ENCODE data around the gene HUNK.
"Not testable (repeated sequence)": the region's sequence is repeated elsewhere in the genome, so short reads cannot be mapped to it uniquely, and the experiment has no call there.

HUNK gene

DNA sequence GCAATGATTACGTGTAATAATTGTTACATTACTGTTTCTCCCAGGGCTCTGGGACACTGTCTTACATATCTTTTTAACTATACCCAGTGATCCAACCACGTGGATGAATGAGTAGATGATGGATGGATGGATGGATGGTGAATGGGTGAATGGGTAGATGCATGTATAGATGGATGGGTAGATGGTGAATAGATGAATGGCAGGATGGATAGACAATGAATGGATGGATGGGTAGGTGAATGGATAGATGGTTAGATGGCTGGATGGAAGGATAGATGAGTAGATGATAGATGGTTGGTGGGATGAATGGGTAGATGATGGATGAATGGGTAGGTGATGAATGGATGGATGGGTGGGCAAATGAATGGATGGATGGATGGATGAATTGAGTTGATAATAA is 135.9 kb downstream of the HUNK start:
- DNase-seq = no peak

DNA sequence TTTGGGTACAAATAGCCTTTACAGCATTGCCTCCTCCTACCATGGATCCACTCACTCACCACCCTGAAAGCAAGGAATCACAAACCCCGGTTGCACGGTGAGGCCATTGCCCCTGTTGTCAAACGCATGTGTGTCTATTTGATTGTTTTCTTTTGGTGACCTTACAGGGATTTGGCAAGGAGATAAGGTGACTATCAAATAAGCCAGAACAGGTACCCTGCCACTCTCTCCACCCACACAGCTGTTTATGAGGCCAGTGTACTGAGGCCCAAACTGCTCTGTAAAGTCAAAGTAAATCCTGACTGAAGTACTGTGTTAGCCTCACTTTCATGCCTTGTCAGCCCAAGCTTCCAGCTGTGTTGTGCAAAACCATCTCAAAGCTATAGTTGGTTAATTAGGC is 136.4 kb downstream of the HUNK start:
- no peak for DNase-seq

DNA sequence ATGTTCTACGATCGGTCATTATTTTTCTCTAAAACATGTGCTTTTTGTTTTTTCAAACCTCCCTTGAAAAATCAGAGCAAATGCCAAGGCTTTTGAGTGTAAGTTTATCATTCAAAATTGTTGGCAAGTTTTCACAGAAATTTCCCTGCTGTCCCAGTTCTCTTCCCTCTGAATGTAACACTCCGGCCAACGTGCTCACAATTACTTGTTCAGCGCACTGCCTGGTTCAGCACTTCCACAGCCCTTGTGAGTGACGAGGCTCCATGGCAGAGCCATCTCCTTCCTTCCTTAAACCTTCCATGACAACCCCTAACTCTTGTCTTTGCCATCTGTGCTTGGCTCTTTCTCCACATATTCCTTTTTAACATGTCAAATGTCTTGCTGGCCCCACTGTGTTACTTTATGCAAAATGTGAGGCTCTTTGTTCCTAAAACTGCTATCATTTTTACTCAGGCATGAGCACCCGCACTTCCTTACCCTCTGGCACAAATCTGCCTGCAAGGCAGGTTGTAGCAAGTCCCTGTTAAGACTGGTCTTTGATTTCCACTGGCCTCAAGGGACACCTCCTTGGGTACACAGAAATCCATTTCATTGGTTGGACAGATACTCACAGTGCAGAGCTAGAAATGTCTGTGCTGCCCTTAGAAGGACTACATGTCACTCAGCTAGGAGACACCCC is 142.8 kb downstream of the HUNK start:
- DNase-seq = no peak

DNA sequence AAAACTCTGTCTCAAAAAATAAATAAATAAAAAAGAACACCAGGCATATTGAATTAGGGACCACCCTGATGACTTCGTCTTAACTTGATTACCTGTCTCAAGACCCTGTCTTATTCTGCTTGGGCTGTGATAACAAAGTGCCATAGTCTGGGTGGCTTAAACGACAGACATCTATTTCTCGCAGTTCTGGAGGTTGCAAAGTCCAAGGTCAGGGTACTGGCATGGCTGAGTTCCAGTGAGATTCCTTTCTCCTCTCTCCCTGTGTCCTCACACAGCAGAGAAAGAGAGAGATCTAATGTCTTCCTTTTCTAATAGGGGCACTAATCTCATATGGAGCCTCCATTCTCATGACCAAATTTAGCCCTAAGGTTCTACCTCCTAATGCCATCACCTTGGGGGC is 145.6 kb downstream of the HUNK start:
- DNase-seq = no peak

DNA sequence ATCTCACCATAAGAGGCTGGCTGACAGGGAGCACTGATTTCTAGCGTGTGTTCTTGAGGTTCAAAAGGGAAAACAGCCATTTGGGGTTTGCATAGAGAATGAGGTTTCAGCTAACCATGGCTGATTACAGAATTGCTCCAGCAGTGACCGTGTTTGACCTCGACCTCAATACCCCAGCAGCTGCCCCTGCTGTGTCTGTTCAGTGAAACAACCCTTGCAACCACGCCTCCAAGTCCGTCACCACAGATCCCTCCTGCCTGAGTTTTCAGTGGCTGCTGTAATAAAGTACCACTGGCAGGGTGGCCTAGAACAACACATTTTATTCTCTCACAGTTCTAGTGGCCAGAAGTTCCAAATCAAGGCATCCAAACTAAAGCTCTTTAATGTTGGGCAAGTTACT is 147.7 kb downstream of the HUNK start:
- DNase-seq = no peak

DNA sequence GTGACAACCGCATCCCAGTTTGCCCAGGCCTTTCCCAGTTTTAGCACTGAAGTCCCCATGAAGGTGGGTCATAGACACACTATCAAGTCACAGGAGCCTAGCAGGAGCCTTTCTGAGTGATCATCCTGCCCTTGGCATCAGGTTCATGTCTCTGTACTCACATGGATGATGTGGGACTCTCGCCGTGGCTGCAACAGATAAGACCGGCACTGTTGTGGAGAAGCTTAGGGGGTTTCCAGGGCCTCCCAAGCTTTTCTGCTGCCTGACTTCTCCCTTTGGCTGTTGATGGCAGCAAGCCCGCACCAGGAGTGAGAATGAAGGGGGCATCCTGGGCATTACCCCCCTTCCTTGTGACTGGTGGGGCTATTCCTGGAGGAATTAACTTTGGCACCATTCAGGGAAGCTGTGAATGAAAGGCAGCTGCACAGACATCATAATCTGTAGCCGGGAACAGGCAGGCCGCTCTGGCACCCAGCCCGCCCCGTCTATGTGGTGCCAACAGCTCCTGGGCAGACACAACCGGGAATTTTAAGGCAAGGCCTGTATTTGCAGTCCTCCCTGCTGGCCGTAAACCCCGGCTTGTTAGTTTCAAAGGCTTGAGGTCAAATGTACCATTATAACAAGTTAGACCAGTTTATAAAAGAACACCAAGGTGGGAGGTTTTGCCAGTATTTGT is 148.6 kb downstream of the HUNK start:
- DNase-seq = no peak

DNA sequence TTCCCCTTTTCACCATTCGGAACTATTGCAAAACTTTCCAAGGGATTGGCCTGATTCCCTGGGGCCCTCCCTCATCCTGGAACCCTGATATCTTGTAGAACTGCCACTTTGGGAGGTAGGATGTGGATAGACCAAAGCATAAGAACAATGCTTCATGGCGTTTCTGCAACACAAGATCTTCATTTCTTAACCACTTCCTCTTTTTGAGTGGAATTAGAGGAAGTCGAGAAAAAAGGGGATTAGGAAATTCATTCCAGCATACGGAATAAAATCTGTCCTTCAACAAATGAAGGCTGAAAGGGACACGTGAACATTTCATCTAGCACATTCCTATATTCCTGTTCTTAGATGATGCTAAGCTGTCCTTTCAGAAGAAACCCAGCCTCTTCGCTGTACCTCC is 149.3 kb downstream of the HUNK start:
- DNase-seq = no peak

DNA sequence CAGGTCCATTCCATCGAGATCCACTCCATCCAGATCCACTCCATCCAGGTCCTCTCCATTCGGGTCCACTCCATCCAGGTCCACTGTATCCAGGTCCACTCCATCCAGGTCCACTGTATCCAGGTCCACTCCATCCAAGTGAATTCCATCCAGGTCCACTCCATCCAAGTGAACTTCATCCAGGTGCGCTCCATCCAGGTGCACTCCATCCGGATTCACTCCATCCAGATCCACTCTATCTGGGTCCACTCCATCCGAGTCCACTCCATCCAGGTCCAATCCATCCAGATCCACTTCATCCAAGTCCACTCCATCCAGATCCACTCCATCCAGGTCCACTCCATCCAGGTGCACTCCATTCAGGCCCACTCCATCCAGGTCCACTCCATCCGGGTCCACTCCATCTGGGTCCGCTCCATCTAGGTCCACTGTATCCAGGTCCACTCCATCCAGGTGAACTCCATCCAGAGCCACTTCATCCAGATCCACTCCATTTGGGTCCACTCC is 157.4 kb downstream of the HUNK start:
- no peak for DNase-seq

DNA sequence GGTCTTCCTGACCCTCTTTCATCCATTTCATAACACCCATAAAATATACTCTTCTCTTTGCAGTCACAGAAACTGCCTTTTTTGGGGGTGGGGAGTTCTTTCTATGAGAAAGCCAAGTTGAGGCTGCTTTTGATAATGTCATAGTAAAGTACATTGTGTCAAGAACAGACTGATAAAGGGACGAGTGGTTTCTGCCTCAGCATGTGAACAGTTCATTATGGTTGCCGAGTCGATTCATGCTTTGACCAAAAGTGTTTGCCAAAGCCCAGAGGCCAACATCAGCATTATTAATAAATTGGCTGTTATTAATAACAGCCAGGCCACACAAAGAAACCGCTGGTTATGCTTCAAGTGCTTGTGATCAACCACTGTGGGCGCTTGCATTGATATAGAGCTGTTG is 162.0 kb downstream of the HUNK start:
- no peak for DNase-seq

DNA sequence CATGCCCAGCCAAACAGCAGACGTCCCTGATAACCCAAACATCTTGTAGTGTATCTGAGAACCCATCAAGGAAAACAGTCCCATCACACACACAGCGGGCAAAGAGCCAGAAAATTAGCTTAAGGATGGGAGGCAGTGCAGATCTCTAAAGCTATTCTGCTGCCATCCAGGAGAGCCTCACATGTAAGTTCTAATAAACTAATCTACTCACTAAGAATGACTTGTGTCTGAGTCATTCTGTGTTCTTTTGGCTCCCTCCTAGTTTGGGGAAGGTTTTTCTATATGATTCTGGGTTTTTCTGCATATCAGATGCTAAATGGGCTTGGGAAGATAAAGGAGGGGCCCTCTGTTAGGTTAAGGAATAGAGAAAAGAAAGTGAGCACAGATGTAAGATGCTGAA is 162.8 kb downstream of the HUNK start:
- no peak for DNase-seq

DNA sequence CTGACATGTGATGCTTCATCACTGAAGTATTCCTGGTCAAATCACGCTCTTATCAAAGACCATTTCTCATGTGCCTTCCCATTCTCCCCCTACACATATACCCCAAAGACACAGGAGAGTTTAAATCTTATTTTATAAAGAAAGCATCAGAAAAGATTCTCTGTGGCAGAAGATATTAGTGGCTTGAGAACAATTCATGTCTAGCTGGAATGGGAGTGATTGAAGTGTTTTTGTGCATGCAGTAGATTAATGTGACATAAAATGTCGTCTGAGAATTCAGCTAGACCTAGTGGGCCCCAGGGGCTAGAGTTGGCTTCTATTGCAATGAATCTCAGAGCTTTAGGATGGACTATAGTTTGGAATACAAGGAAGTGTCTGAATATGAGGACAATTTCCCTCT is 163.9 kb downstream of the HUNK start:
- no peak for DNase-seq

DNA sequence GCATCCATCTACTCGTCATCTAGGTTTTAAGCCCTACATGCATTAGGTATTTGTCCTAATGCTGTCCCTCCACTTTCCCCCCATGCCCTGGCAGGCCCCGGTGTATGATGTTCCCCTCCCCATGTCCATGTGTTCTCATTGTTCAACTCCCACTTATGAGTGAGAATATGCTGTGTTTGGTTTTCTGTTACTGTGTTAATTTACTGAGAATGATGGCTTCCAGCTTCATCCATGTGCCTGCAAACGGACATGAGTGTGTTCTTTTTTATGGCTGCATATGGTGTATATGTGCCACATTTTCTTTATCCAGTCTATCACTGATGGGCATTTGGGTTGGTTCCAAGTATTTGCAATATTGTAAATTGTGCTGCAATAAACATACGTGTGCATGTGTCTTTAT is 165.9 kb downstream of the HUNK start:
- DNase-seq = not testable (repeated sequence)

DNA sequence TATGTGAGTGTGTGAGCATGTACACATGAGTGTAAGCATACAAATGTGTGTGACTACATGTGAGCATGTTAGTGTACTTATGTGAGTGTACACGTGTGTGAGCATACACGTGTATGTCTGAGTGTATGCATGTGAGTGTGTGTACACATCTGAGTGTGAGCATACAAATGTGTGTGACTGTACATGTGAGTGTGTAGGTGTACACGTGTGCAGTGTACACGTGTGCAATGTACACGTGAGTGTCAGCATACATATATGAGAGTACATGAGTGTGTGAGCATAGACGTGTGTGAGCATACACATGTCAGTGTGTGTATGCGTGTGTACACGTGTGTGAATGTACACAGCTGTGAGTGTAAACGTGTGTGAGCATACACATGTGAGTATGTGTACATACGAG is 170.6 kb downstream of the HUNK start:
- no peak for DNase-seq

DNA sequence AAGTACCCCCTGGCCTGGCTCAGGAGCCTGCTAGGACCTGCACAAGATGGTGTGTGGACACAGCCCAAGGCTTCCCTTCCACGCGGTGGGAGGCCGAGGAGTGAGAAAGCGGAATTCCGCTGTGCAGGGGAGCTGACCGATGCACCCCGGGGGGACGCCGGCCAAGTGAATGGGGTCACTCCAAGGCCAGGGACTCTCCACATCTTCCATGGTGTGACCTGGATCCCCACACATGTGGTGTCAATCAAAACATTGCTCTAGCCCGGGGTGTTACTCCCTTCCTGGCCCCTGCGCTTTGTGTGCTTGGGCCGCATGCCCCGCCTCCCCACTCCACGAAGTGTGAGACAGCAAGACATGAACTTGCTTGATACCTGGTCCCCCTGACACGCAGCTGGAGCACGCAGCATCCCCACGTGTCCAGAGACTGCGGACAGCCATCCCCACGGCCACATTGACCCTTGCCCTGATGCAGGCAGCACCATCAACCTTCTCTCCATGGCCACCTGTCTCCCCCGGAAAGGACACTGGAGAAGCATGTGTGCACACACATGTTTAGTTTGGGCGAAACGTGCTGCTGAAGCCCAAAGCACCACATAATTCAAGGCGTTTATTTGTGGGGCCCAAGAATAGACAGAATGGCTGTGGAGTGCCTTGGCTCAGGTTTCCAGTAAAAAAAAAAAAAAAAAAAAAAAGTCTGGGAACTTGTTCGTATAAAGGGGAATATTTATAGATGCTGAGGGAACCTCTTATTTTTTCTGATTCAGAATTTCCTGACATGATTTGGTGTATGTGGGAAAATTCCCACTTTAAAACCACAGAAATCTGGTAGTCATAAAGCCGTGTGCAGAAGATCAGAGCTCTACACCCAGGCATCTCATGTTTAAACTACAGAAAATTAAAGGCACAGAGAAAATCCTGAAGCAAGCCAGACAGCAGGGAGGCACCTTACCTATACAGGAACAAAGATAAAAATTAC is 171.7 kb downstream of the HUNK start:
- DNase-seq = no peak

DNA sequence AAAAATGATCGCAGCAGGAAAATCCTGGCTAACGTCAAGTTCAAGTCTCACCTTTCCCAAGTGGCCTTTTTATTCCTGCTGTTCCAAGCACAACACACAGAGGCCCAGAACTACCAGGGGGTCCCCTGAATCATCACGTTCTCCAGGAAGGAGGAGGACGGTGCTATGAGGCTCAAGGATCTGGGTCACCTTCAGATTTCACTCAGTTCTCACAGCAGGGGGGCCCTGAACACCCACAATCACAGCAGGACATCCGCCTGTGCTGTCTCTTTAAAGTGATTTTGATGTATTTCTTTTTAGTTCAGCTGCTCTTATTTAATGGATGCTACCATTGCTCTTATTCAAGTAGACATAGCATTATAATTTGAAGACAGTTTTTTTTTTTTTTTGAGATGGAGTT is 173.4 kb downstream of the HUNK start:
- DNase-seq = no peak

DNA sequence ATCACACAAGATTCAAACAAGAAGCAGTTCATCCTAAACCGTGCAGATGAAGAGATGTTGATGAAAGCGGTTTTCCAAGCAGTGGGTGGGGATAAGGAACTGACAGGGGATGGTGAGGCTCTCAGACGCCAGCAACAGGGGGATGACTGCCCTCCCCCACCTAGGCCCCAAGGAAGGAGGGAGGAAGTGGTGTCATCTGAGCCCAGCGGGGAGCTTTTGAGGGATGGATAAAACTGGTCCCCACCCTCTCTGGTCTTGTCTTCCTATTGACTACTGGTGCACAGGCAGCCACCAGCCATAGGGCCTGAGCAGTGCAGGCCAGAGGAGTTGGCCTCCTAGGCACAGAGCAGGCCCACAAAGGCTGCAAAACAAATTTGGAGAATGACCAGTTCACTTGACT is 175.5 kb downstream of the HUNK start:
- DNase-seq = no peak
